ENCODE data around the gene NTN1. TPM values are rescaled to one million over a fixed set of nuclear protein-coding genes. Genes with fewer than 3 reads are reported as not detected.

Gene NTN1
- total RNA-seq, 1 donor from 2014 or later = 0.41 TPM

GRCh38 chr17:9211133-9211765 is 189.9 kb downstream of the NTN1 start:
- no peaks in the 10 kb centered on the region for H3K4me1 Mint-ChIP-seq (ENCODE audit: low read depth)
- no peak overlapping the region for H3K4me3 Mint-ChIP-seq (ENCODE audit: low read depth)
- no peak for DNase-seq (ENCODE audit: low spot score)
- H3K27ac Mint-ChIP-seq = no peak overlapping the region
- peaks cover 16% of the 10 kb centered on the region for H3K9me3 Mint-ChIP-seq
- H3K27me3 Mint-ChIP-seq (ENCODE audit: low read depth) = no peaks in the 10 kb centered on the region
- intact Hi-C loops (cut with micrococcal nuclease) = no loop called here
- H3K36me3 Mint-ChIP-seq (ENCODE audit: low read depth) = no peaks in the 10 kb centered on the region

GRCh38 chr17:9212376-9213302 is 191.3 kb downstream of the NTN1 start:
- H3K27ac Mint-ChIP-seq = no peak overlapping the region
- H3K4me3 Mint-ChIP-seq (ENCODE audit: low read depth) = no peak overlapping the region
- H3K27me3 Mint-ChIP-seq (ENCODE audit: low read depth) = no peaks in the 10 kb centered on the region
- H3K36me3 Mint-ChIP-seq (ENCODE audit: low read depth) = no peaks in the 10 kb centered on the region
- intact Hi-C loops (cut with micrococcal nuclease) = no loop called here
- peaks cover 22% of the 10 kb centered on the region for H3K9me3 Mint-ChIP-seq
- DNase-seq (ENCODE audit: low spot score) = no peak
- H3K4me1 Mint-ChIP-seq (ENCODE audit: low read depth) = no peaks in the 10 kb centered on the region

DNA sequence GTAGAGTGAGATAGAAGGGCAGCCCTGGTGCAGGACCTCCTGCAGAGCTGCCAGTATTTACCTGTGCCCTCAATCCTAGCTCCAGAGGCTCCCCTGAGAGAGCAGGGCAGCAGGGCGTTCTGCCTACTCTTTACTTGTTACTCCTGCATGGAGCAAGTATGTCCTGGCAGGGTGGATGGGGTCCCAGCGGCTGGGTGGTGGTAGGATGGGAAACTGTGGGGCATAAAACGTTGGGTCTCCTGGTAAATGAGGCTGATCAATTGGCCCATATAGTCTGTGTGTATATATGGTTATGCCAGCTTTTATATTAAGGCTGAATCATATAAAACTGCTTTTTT is 192.0 kb downstream of the NTN1 start:
- no peaks in the 10 kb centered on the region for H3K36me3 Mint-ChIP-seq (ENCODE audit: low read depth)
- intact Hi-C loops (cut with micrococcal nuclease) = no loop called here
- H3K9me3 Mint-ChIP-seq = peaks cover 22% of the 10 kb centered on the region
- H3K4me3 Mint-ChIP-seq (ENCODE audit: low read depth) = no peak overlapping the region
- no peak overlapping the region for H3K27ac Mint-ChIP-seq
- no peak for DNase-seq (ENCODE audit: low spot score)
- no peaks in the 10 kb centered on the region for H3K4me1 Mint-ChIP-seq (ENCODE audit: low read depth)
- H3K27me3 Mint-ChIP-seq (ENCODE audit: low read depth) = no peaks in the 10 kb centered on the region

GRCh38 chr17:9215465-9215864 is 194.2 kb downstream of the NTN1 start:
- Mint-ChIP-seq H3K36me3 (ENCODE audit: low read depth) (no peaks in the 10 kb centered on the region), H3K4me3 (ENCODE audit: low read depth) (no peak overlapping the region), H3K4me1 (ENCODE audit: low read depth) (no peaks in the 10 kb centered on the region), H3K9me3 (peaks cover 22% of the 10 kb centered on the region), H3K27ac (no peak overlapping the region), H3K27me3 (ENCODE audit: low read depth) (no peaks in the 10 kb centered on the region)
- intact Hi-C loops (cut with micrococcal nuclease) = no loop called here
- DNase-seq (ENCODE audit: low spot score) = no peak

GRCh38 chr17:9217151-9218056 is 196.1 kb downstream of the NTN1 start:
- no peak for DNase-seq (ENCODE audit: low spot score)
- intact Hi-C loops (cut with micrococcal nuclease) = no loop called here
- H3K9me3 Mint-ChIP-seq = peaks cover 22% of the 10 kb centered on the region
- H3K27ac Mint-ChIP-seq = no peak overlapping the region
- H3K27me3 Mint-ChIP-seq (ENCODE audit: low read depth) = no peaks in the 10 kb centered on the region
- no peaks in the 10 kb centered on the region for H3K4me1 Mint-ChIP-seq (ENCODE audit: low read depth)
- H3K36me3 Mint-ChIP-seq (ENCODE audit: low read depth) = no peaks in the 10 kb centered on the region
- no peak overlapping the region for H3K4me3 Mint-ChIP-seq (ENCODE audit: low read depth)

GRCh38 chr17:9218064-9218635 is 196.8 kb downstream of the NTN1 start:
- Mint-ChIP-seq H3K27ac (no peak overlapping the region), H3K9me3 (peaks cover 22% of the 10 kb centered on the region), H3K4me3 (ENCODE audit: low read depth) (no peak overlapping the region), H3K4me1 (ENCODE audit: low read depth) (no peaks in the 10 kb centered on the region), H3K36me3 (ENCODE audit: low read depth) (no peaks in the 10 kb centered on the region), H3K27me3 (ENCODE audit: low read depth) (no peaks in the 10 kb centered on the region)
- DNase-seq (ENCODE audit: low spot score) = no peak
- intact Hi-C loops (cut with micrococcal nuclease) = no loop called here

DNA sequence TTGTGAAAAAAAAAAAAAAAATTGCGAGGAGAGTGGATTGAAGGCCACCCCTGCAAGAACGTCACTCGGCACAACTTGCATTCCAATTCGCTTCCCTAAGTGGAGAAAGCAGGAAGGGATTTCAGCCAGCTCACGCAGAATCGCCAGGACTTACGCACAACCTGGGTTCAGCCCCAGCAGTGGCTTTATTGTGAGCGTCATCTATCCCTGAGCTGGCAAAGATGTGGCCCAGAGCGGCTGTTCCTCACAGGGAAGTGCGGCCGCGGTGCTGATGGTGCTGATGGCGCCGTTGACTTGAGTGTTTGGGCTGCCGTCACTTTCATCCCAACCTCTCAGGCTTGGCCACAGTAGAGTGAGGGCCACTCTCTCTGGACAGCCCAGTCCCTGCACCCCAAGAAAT is 197.6 kb downstream of the NTN1 start:
- H3K4me3 Mint-ChIP-seq (ENCODE audit: low read depth) = no peak overlapping the region
- no peaks in the 10 kb centered on the region for H3K4me1 Mint-ChIP-seq (ENCODE audit: low read depth)
- peaks cover 22% of the 10 kb centered on the region for H3K9me3 Mint-ChIP-seq
- no peak for DNase-seq (ENCODE audit: low spot score)
- no peak overlapping the region for H3K27ac Mint-ChIP-seq
- intact Hi-C loops (cut with micrococcal nuclease) = no loop called here
- no peaks in the 10 kb centered on the region for H3K27me3 Mint-ChIP-seq (ENCODE audit: low read depth)
- no peaks in the 10 kb centered on the region for H3K36me3 Mint-ChIP-seq (ENCODE audit: low read depth)

DNA sequence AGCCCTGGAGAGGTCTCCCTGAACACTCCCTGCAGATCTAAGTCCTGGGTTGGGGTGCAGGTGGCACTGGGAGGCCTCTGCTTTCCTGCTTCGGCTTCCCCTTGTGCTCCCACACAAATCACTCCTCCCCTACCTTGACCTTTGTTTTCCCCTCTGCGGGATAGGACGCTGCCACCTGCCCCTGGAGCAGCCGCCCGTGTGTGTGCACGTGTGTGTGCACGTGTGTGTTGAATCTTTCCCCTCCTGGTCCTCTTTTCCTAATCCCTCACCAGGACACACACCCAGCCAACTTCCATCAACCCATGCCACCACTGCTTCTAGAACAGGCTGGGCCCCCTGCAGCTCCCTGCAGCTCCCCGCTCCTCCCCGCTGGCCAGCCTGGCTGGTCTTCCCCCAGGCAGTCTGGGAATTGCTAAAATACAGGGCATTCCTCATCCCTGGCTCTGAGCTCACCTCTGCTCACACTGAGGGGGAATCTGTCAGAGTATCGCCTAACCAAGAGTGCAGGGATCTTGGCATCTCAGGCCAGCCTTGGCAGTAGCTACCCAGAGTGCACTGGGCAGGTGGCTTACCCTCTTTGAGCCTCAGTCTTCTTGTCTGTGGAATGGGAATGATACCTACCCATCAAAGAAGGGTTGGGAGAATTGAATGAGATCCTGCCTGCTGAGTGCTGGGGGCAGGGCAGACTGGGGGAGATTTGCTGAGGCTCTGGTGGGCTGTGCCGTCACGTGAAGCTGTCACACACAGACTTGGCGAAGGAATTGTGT is 198.5 kb downstream of the NTN1 start:
- intact Hi-C loops (cut with micrococcal nuclease) = no loop called here
- DNase-seq (ENCODE audit: low spot score) = no peak
- Mint-ChIP-seq H3K36me3 (ENCODE audit: low read depth) (no peaks in the 10 kb centered on the region), H3K27ac (no peak overlapping the region), H3K9me3 (peaks cover 21% of the 10 kb centered on the region), H3K27me3 (ENCODE audit: low read depth) (no peaks in the 10 kb centered on the region), H3K4me3 (ENCODE audit: low read depth) (no peak overlapping the region), H3K4me1 (ENCODE audit: low read depth) (no peaks in the 10 kb centered on the region)

- DNase-seq (ENCODE audit: low spot score) = no peak
- intact Hi-C loops (cut with micrococcal nuclease) = no loop called here
- Mint-ChIP-seq H3K36me3 (ENCODE audit: low read depth) (no peaks in the 10 kb centered on the region), H3K27ac (no peak overlapping the region), H3K4me3 (ENCODE audit: low read depth) (no peak overlapping the region), H3K27me3 (ENCODE audit: low read depth) (no peaks in the 10 kb centered on the region), H3K4me1 (ENCODE audit: low read depth) (no peaks in the 10 kb centered on the region), H3K9me3 (peaks cover 13% of the 10 kb centered on the region)
These were observed 199.3 kb downstream of the NTN1 start for GRCh38 chr17:9220398-9221146.

DNA sequence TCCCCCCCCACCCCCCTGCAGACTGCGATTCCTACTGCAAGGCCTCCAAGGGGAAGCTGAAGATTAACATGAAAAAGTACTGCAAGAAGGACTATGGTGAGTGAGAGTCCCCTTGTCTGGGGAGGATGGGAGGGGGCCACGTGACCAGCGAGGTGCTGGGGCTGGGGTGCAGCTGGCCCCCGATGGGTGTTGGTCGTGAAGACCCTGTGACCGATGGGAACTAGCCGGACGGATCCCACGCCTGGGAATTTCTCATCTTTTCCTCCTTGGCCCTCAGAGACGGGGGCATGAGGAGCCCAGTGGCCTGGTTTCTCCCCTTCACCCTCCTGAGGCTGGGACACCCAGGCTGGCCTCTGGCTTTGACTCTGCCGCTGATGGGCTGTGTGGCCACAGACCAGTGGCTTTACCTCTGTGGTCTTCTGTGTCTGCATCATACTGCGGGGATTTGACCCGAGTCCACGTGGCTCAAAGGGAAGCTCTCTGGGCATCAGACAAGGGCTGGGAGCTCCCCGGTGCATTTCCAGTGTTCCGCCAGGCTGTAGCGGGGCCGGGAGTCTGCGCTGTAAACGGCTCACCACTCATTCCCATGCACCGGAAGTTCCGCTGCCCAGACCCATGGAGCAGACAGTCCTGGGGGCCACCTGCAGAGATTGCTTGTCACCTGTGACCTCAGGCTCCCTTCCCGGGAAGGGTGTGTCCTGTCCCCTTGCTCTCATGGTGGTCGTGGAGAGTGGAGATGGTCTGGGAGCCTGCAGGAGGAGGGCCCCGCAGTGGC is 200.0 kb downstream of the NTN1 start:
- Mint-ChIP-seq H3K4me3 (ENCODE audit: low read depth) (no peak overlapping the region), H3K27me3 (ENCODE audit: low read depth) (no peaks in the 10 kb centered on the region), H3K4me1 (ENCODE audit: low read depth) (no peaks in the 10 kb centered on the region), H3K36me3 (ENCODE audit: low read depth) (no peaks in the 10 kb centered on the region), H3K27ac (no peak overlapping the region), H3K9me3 (peaks cover 6% of the 10 kb centered on the region)
- DNase-seq (ENCODE audit: low spot score) = no peak
- intact Hi-C loops (cut with micrococcal nuclease) = no loop called here

- Mint-ChIP-seq H3K4me3 (ENCODE audit: low read depth) (no peak overlapping the region), H3K27ac (no peak overlapping the region), H3K4me1 (ENCODE audit: low read depth) (no peaks in the 10 kb centered on the region), H3K36me3 (ENCODE audit: low read depth) (no peaks in the 10 kb centered on the region), H3K9me3 (peaks cover 5% of the 10 kb centered on the region), H3K27me3 (ENCODE audit: low read depth) (no peaks in the 10 kb centered on the region)
- DNase-seq (ENCODE audit: low spot score) = no peak
- intact Hi-C loops (cut with micrococcal nuclease) = no loop called here
These were observed 200.5 kb downstream of the NTN1 start for GRCh38 chr17:9221922-9222180.
